GM19099 (cell line): Measurements from ENCODE around the gene CPT2.

Source experiments
- POLR2A ChIP-seq: IDR thresholded peaks from 3 replicates; pipeline ENCODE4 v1.6.1; 2011; ENCODE audit warnings: low read depth; ENCODE audit not compliant: insufficient read length; ENCODE audit errors: extremely low read depth

CPT2 gene

DNA sequence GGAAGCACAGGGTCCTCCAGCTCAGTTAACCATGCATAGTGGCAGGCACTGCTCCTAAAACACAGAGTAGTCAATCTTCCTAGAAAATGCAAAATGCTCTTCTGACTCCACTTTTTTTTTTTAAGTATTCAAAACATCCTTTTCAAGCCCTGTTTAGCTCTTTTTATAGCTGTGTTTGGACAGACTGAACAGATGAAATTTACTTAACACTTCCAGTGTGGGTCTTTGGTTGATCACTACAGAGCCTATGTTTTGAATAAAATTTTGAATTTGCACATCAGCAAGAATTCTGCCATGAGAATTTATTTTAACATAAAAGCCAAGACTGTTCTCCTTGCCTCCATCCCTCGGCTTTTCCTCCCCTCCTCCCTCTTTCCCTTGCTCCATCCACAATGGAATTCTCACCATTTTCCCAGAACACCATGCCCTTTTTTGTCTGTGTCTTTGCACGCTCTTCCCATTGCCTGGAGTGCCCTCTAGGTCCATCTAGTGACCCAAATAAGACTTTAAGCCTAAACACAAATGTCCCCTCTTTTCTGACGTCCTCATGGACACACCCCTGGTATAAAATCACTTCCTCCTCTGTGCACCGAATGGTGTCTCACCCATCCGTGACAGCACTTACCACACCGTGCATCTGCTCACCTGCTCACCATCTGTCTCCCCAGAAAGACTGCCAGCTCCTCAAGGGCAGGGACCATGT is 24.0 kb upstream of the CPT2 start:
- no peak for TF ChIP-seq POLR2A

GRCh38 chr1:53174971-53175913 is 21.4 kb upstream of the CPT2 start:
- no peak for TF ChIP-seq POLR2A

DNA sequence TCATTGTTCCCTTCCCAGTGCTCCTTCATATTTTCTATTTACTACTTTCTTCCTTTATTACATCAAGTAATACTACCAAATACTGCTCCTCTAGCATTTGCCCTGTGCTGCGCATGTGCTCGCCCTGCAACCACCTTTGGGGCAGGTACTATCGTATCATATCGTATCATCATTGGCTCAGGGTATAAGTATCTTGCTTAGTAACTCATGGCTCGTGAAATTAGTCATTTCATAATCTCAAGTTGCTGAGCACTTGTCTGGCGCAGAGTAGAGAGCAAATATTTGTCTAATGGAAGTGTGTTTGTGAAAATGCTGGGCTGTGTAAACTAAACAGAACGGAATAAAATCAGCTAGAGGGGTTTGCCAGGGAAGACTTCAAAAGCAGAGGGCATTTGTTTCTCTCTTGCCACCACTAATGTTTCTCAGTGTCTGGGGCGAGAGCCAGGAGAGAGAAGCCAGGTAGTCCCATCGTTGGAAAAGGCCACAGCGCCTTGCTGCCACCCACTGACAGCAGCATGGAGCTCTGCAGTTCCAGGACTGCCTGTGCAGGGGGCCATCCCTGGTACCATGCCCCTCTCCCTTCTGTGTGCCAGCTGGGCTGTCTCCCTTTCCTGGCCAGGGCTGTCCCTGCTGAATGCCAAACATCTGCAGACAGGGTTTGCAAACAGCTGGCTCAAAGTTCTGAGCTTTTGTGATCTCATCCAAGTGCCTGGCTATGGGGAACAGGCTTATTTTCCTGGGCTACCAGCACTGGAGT is 20.0 kb upstream of the CPT2 start:
- TF ChIP-seq POLR2A, result no peak

DNA sequence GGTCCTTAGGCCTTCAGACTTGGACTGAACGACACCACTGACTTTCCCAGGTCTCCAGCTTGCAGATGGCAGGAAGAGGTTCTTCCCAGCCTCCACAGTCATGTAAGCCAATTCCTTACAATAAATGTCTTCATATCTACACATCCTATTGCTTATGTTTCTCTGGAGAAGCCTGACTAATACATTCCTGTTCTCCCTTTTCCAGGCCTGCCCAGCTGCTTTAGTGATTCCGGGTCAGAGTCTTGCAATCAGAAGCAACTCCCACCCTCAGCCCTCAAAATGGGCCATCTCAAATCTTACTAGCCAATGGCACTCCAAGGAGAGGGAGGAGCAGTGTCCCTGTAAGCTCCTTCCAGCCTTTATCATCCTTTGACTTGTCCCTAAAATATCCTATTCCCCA is 16.4 kb upstream of the CPT2 start:
- no peak for TF ChIP-seq POLR2A

- TF ChIP-seq POLR2A, result no peak
Observed at GRCh38 chr1:53180951-53181350, 15.7 kb upstream of the CPT2 start.

DNA sequence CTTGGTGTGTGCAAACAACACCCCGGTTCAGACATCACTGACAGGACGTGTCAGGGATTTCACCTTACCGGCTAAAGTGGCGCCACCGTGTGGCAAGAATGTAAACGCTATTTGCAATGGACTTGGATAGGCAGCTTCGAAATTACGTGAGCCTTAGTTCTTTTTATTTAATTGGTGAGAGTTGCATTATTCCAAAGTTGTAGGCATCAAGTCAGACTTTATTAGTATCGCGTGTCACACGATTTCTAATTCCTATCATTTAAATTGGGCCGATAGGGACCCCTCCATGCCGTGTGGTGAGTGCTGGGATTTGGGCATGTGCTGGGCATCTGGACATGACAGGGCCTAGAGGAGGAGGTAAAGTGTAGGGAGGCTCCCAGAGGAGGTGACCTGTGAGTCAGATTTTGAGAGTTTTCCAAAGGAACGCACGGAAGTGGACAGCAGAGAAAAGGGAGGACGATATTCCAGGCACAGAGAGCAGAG is 14.5 kb upstream of the CPT2 start:
- TF ChIP-seq POLR2A, result no peak

DNA sequence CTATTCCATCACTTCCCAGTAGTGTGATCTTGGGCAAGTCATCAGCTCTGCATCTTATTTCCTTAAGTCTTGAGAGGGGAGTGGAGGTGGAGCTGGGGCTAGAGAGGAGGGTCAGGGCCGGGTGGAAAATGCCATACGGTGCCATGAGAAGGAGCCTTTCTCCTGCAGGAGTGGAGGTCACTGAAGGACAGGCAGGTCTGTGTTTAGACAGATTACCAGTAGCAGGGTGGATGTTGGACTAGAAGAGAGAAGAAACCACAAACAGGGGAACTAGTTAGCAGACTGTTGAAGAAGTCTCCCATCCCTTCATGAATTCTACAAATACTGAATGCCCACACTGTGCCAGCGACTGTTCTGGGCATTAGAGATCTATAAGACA is 13.9 kb upstream of the CPT2 start:
- TF ChIP-seq POLR2A, result no peak

DNA sequence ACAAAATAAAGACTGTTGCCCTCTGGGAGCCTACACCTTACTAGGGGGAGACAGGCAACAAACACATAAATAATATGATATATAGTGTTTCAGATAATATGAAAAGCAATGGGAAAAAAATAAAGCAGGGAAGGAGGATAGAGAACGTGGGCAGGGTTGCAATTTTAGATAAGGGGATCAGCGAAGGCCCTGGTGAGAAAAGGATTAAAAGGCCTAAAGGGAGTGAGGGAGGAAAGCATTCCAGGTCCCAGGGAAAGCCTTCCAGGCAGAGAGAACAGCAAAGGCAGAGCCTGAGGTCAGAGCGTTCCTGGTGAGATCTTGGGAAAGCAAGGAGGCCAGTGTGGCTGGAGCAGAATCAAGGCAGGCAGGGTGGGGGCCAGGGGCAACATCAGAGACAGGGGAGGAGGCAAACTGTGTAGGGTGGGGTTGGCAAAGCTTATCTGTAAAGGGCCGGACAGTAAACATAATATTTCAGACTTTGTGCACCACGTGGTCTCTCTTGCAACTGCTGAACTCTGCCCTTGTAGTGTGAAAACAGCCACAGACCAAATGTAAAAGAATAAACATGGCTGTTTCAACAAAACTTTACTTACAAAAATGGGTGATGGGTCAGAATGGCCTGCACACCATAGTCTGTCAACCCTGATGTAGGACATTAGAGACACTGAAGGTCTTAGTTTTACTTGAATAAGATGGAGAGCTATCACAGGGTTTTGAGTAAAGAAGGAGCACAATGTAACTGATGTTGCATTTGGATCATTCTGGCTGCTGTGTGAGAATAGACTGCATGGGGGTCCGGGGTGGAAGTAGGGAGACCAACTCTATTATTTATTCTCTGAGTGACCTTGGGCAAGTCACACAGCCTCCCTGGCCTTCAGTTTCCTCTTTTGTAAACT is 13.3 kb upstream of the CPT2 start:
- no peak for TF ChIP-seq POLR2A

- no peak for TF ChIP-seq POLR2A
Observed at GRCh38 chr1:53186533-53186932, 10.1 kb upstream of the CPT2 start.

- TF ChIP-seq POLR2A, result no peak
Observed at GRCh38 chr1:53187401-53187800, 9.2 kb upstream of the CPT2 start.

DNA sequence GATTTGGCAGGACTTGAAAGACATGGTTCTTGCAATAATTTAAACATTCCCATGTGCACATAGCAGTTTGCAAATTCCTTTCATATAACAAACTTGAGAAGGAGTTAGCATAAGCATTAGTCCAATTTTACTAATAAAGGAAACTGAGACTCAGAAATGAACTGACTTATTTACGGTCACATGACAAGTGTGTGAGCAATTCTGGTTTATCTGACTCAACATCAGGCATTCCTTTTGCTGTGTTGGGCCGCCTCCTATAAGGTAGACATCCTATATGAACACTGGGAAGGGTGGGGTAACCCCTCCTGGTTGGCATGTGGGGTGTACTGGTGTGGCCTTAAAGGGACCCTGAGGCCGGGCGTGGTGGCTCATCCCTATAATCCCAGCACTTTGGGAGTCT is 8.5 kb upstream of the CPT2 start:
- no peak for TF ChIP-seq POLR2A

DNA sequence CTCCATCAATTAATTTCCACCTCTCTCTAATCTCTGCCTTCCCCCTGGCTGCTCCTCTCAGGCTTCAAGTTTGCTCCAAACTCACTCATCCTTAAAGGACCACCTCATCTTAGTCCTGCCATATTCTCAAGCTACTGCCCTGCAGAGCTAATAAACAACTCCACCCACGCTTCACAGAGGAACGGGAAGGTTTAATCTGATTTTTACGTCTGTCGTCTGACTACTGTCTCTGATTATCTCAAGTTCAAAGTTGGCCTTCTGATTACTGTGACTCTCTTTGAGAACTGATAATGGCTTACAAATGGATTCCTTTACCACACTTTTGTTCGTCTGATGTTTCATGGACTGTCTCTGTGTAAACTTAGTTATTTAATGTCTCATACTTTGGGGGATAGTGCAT is 7.6 kb upstream of the CPT2 start:
- TF ChIP-seq POLR2A, result no peak

DNA sequence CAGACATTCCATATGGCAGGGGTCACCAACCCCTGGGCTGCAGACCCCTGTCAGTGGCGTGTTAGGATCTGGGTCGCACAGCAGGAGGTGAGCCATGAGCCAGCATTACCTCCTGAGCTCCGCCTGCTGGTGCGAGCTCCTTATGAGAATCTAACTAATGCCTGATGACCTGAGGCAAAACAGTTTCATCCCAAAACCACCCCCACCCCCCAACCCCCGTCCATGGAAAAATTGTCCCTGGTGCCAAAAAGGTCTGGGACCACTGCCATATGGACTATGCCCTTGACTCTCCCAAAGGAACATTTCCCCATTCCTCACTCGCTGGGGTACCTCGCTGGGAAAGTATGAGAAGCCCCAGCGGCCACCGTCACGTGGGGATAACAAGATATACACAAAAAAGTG is 6.4 kb upstream of the CPT2 start:
- no peak for TF ChIP-seq POLR2A

- no peak for TF ChIP-seq POLR2A
Observed at GRCh38 chr1:53195246-53196016, 1.2 kb upstream of the CPT2 start.
